Subcutaneous abdominal adipose tissue (tissue), 5 donors: ENCODE results near the gene COMMD1.
A peak's percentile ranks its signal among the peaks of the same experiment; 100 is the strongest.
"Not testable (repeated sequence)": the region's sequence is repeated elsewhere in the genome, so short reads cannot be mapped to it uniquely, and the experiment has no call there.

Experiments
- H3K27ac ChIP-seq: one replicate; pipeline ENCODE4 v1.7.0; 2013; ENCODE audit warnings: low read depth, mild to moderate bottlenecking, inconsistent platforms, low read length, moderate library complexity
- H3K27me3 ChIP-seq, 5 donors: one replicate each; pipeline ENCODE4 v1.7.0; 2013; ENCODE audit warnings: low read length in 5 of 5, inconsistent platforms in 1 of 5; ENCODE audit not compliant: control insufficient read depth in 5 of 5, insufficient read depth in 4 of 5
- H3K36me3 ChIP-seq, 5 donors: one replicate each; pipeline ENCODE4 v1.7.0; 2013; ENCODE audit warnings: low read length in 5 of 5; ENCODE audit not compliant: control insufficient read depth in 5 of 5, insufficient read depth in 5 of 5
- H3K4me1 ChIP-seq, 5 donors: one replicate each; pipeline ENCODE4 v1.7.0; 2013; ENCODE audit warnings: low read length in 5 of 5, mild to moderate bottlenecking in 3 of 5, moderate library complexity in 1 of 5; ENCODE audit not compliant: control insufficient read depth in 5 of 5, insufficient read depth in 5 of 5
- H3K4me3 ChIP-seq, 5 donors: one replicate each; pipeline ENCODE4 v1.7.0; 2013; ENCODE audit warnings: low read length in 5 of 5, low read depth in 1 of 5
- H3K9ac ChIP-seq, 5 donors: one replicate each; pipeline ENCODE4 v1.7.0; 2013; ENCODE audit warnings: low read length in 5 of 5, mild to moderate bottlenecking in 4 of 5, moderate library complexity in 3 of 5
- H3K9me3 ChIP-seq, 5 donors: one replicate each; pipeline ENCODE4 v1.7.0; 2013; ENCODE audit warnings: low read length in 5 of 5; ENCODE audit not compliant: control insufficient read depth in 5 of 5
- donor health status: healthy.
- donor health status: healthy.
- donor health status: healthy.
- donor health status: healthy.
- donor health status: healthy.

The COMMD1 gene

GRCh38 chr2:62116983-62117382 lies 211.5 kb downstream of the COMMD1 start:
- no peaks in the 10 kb centered on the region for H3K36me3 ChIP-seq
- no peak overlapping the region for H3K4me3 ChIP-seq
- no peak overlapping the region for H3K9ac ChIP-seq

GRCh38 chr2:62118160-62118559 lies 212.7 kb downstream of the COMMD1 start:
- no peak overlapping the region for H3K4me3 ChIP-seq
- H3K27ac ChIP-seq: peak overlapping the region; percentile 33
- H3K36me3 ChIP-seq: no peaks in the 10 kb centered on the region
- no peaks in the 10 kb centered on the region for H3K9me3 ChIP-seq
- H3K27me3 ChIP-seq: no peaks in the 10 kb centered on the region
- no peak overlapping the region for H3K9ac ChIP-seq
- peaks cover 0 to 26% (median 4%) of the 10 kb centered on the region in 5 donors for H3K4me1 ChIP-seq

More at GRCh38 chr2:62116983-62117382, 211.5 kb downstream of the COMMD1 start:
- H3K9me3 ChIP-seq: no peaks in the 10 kb centered on the region
- H3K27ac ChIP-seq: peak overlapping the region; percentile 33
- no peaks in the 10 kb centered on the region for H3K27me3 ChIP-seq
- H3K4me1 ChIP-seq: peaks cover 3 to 34% (median 9%) of the 10 kb centered on the region in 5 donors

- Histone ChIP-seq H3K27me3 (no peaks in the 10 kb centered on the region), H3K27ac (no peak overlapping the region), H3K36me3 (no peaks in the 10 kb centered on the region), H3K9ac (no peak overlapping the region), H3K9me3 (no peaks in the 10 kb centered on the region), H3K4me1 (peaks cover 0 to 25% (median 4%) of the 10 kb centered on the region in 5 donors), H3K4me3 (no peak overlapping the region)
Measured at GRCh38 chr2:62119311-62119974, 214.0 kb downstream of the COMMD1 start.

- not testable (repeated sequence) for H3K27me3 ChIP-seq, H3K27ac ChIP-seq, H3K36me3 ChIP-seq
Measured at GRCh38 chr2:62126239-62126638, 220.8 kb downstream of the COMMD1 start.

GRCh38 chr2:62133320-62133823 lies 227.9 kb downstream of the COMMD1 start:
- H3K36me3 ChIP-seq: peaks cover 0 to 5% (median 0%) of the 10 kb centered on the region in 5 donors
- H3K4me3 ChIP-seq: no peak overlapping the region
- no peak overlapping the region for H3K27ac ChIP-seq
- H3K4me1 ChIP-seq: no peaks in the 10 kb centered on the region
- H3K9ac ChIP-seq: no peak overlapping the region
- no peaks in the 10 kb centered on the region for H3K27me3 ChIP-seq
- H3K9me3 ChIP-seq: peaks cover 0 to 2% (median 0%) of the 10 kb centered on the region in 5 donors

More at GRCh38 chr2:62126239-62126638, 220.8 kb downstream of the COMMD1 start:
- not testable (repeated sequence) for H3K9ac ChIP-seq, H3K4me1 ChIP-seq, H3K4me3 ChIP-seq, H3K9me3 ChIP-seq

GRCh38 chr2:62136956-62137830 lies 231.7 kb downstream of the COMMD1 start:
- Histone ChIP-seq H3K27ac (no peak overlapping the region), H3K36me3 (peaks cover 0 to 8% (median 0%) of the 10 kb centered on the region in 5 donors), H3K9ac (no peak overlapping the region)

GRCh38 chr2:62140426-62141141 lies 235.1 kb downstream of the COMMD1 start:
- Histone ChIP-seq H3K4me3 (no peak overlapping the region), H3K36me3 (peaks cover 0 to 8% (median 0%) of the 10 kb centered on the region in 5 donors), H3K9ac (no peak overlapping the region), H3K27me3 (no peaks in the 10 kb centered on the region), H3K4me1 (peaks cover 0 to 6% (median 0%) of the 10 kb centered on the region in 5 donors), H3K9me3 (no peaks in the 10 kb centered on the region), H3K27ac (no peak overlapping the region)

More at GRCh38 chr2:62136956-62137830, 231.7 kb downstream of the COMMD1 start:
- no peak overlapping the region for H3K4me3 ChIP-seq
- H3K9me3 ChIP-seq: peaks cover 0 to 2% (median 0%) of the 10 kb centered on the region in 5 donors
- H3K4me1 ChIP-seq: peaks cover 0 to 6% (median 0%) of the 10 kb centered on the region in 5 donors
- no peaks in the 10 kb centered on the region for H3K27me3 ChIP-seq

- peaks cover 0 to 6% (median 0%) of the 10 kb centered on the region in 5 donors for H3K4me1 ChIP-seq
- no peak overlapping the region for H3K27ac ChIP-seq
- H3K27me3 ChIP-seq: no peaks in the 10 kb centered on the region
- H3K4me3 ChIP-seq: no peak overlapping the region
- H3K9ac ChIP-seq: no peak overlapping the region
- H3K36me3 ChIP-seq: peaks cover 0 to 3% (median 0%) of the 10 kb centered on the region in 5 donors
- H3K9me3 ChIP-seq: no peaks in the 10 kb centered on the region
Measured at GRCh38 chr2:62141142-62141740, 235.8 kb downstream of the COMMD1 start.

- Histone ChIP-seq H3K9ac (no peak overlapping the region), H3K4me3 (no peak overlapping the region), H3K4me1 (peaks cover 0 to 6% (median 0%) of the 10 kb centered on the region in 5 donors), H3K36me3 (peaks cover 0 to 3% (median 0%) of the 10 kb centered on the region in 5 donors), H3K27ac (no peak overlapping the region), H3K9me3 (no peaks in the 10 kb centered on the region), H3K27me3 (no peaks in the 10 kb centered on the region)
Measured at GRCh38 chr2:62142054-62142453, 236.6 kb downstream of the COMMD1 start.
